CD4-positive, alpha-beta T cell treated with Interleukin-6 for 4 hours (primary cell): ENCODE data around the gene VCP.
A peak's percentile ranks its signal among the peaks of the same experiment; 100 is the strongest.

Source experiments
- DNase-seq: peaks from one replicate; pipeline ENCODE4 v3.0.0-alpha.2; 2020; ENCODE audit warnings: mixed read lengths

Gene VCP

GRCh38 chr9:35102769-35103659 is 30.6 kb upstream of the VCP start, which contains the start of gene STOML2:
Gene STOML2, minus strand, starts transcription at chr9:35103131. Its CDS starts 37 bp downstream, at chr9:35103094.
- DNase-seq = peak; percentile 93

GRCh38 chr9:35102465-35102768 is 30.0 kb upstream of the VCP start:
- DNase-seq = no peak

DNA sequence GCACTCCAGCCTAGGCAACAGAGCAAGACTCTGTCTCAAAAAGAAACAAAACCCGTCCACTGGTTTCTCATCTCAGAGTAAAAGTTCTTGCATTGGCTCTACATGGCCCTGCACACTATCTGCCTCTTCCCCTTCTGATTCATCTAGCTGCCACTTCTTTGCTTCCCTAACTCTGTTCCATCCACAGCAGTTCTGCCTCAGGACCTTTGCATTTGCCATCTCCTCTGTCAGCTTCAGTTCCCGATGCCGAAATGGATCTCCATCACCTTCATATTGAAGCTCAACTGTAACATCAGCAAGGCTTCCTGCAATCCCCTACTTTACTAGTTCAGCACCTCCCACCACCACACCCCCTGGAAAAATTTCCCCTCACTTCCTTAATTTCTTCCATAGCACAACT is 25.1 kb upstream of the VCP start:
- DNase-seq = no peak

DNA sequence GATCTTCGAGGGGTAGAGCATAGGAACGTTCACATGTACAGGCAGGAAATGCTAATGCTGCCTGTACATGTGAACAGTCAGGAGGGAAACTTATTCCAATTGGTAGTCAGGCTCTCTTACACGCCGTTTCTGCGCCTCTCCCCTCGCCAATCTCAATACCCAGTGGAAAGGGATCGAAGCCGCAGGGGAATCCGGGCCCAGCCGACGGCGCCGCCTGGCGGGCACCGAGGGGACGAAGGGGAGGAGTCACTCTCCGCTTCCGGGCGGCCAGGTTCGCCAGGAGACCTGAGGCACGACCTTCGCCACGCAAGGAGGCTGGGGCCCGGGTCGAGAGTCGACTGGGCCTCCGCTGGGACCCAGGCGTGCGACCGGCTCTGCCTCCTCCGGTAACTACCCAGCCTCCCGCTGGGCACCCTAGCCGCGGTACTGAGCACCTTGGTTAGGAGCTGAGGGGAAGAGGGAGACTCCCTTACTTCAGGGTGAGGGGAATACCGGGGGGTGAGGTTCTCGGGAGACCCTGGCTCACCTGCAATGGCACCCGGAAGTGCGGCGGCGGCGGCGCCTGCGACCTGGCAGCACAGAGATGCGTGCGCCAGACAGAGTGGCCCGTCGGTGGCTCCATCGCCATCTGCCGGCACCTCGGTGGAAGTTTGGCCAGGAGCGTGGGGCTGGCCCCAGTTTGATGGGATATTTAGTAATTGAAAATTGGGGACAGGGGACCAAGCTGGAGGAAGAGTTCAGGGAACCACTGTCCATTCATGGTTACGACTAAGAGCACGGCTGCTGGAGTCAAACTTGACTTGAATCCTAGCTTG is 23.8 kb upstream of the VCP start, which contains the start of gene PIGO:
PIGO (minus strand) TSS at position 557 of the 815 bp plus-strand sequence. CDS start 1,026 bp downstream, outside the sequence.
- DNase-seq = peak; percentile 94

- no peak for DNase-seq
These were observed 19.1 kb upstream of the VCP start for GRCh38 chr9:35091536-35091935.

- DNase-seq = no peak
These were observed 17.0 kb upstream of the VCP start for GRCh38 chr9:35089434-35089833.

- DNase-seq = no peak
These were observed 12.7 kb upstream of the VCP start for GRCh38 chr9:35085078-35085477.

DNA sequence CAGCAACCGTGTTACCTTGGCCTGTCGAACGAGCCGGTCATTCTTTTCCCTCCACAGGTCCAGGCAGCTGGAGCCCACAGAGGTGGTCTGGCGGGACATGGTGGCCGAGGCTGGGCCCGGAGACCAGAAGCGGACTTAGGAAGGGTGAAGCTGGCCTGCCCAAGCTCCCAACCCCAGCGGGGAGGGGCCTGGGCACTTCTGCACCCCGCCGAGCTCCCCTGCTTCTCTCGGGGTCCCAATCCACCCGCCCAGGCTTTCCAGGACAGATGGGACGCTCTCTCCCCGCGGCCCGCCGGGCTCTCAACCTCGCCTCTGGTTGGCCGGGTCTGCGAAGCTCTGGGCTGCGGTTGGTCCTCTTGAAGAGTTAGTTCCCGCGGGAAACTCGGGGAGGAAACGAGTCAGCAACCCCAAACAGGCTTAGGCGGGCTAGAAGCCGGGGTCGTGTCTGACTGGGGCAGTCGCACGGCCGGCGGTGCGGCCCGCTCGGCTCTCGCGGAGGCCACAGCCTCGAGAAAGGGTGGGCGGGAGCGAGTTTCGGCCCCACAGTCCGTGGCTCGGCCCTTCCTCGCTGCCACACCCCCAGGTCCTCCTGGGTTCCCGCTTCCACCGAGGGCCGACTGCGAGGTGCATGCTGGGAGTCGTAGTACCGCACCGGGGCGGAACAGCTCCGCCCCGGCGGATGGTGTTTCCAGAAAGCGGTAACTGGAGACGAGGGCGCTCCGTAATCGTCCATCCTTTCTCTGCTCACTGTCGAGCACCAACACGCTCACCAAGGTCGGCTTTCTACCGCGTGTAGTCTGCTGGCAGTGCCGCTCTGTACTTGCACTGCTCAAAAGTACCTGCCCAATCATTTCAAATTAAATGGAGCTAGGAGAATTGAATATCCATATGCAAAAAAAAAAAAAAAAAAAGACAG is 7.3 kb upstream of the VCP start, which contains the start of gene FANCG:
FANCG (minus strand) TSS at position 517 of the 916 bp plus-strand sequence; CDS start at position 99, 418 bp downstream.
- DNase-seq = peak; percentile 86

DNA sequence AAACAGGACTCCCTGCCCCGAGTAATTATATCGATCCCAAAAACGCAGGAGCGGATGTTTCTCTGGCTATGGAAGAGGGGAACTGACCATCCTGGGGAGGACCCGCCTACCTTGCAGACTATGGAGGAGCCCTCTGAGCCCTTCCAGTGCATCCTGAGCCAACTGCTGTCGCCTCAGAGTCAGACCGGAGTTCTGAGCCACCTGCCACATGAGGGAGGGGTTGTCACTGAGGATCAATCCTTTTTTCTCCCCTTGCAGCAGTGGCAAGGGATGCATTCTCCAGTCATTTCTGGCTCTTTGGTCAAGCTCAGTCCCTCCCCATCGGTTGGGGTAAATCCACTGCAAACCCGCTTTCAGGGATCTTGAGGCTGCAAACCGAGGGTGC is 6.6 kb upstream of the VCP start:
- DNase-seq = no peak

- DNase-seq = no peak
These were observed 5.6 kb upstream of the VCP start for GRCh38 chr9:35078066-35078465.

DNA sequence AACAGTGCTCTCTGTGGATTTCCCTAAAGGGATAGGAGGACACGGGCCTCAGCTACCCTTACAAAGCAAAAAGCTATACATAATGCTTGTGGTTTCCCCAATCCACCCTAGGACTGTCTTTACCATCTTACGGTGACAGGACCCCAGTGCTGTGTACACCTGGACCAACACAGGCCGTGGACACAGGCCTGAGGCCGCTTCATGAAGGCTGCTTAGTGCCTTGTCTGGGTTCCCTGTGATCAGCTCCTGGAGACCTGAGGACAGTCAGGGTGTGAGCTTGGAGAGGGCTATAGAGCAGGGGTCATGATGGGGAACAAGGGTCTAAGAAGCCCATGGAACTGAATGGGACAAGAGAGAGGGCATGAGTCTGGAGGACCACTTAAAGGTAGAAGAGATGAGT is 4.4 kb upstream of the VCP start:
- no peak for DNase-seq

GRCh38 chr9:35075358-35075757 is 2.9 kb upstream of the VCP start:
- no peak for DNase-seq

GRCh38 chr9:35074791-35075190 is 2.4 kb upstream of the VCP start:
- no peak for DNase-seq

GRCh38 chr9:35074141-35074540 is 1.7 kb upstream of the VCP start:
- no peak for DNase-seq

- DNase-seq = no peak
These were observed 821 bp upstream of the VCP start for GRCh38 chr9:35073279-35073612.

DNA sequence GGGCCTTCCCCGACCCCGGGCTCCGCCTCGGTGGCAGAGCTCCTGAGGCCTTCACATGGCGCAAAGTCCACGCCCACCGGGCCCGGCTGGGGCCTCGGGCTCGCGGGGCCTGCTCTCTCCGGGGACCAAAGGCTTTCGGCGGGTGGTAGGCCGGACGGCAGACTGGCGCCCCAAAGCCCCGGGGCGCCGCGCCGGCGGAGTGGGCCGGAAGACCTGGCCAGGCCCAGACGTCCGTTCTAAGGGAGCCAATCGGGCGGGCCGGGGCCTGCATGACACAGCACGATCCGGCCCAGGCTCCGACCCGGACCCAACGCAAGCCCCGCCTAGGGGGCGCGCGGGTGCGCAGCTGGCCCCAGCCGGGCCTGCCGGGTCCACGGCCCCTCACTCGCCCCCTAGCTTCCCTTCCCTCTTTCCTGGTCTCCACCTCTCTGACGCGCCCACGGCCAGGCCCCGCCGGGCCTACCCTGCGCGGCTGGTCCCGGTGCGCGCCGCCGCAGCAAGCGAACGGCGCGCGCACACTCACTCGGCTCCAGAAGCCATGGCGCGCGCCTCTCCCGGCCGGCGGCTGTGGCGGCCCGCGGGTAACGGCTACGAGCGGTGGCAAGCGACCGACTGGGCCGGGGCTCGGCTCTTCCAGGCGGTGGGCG is 488 bp downstream of the VCP start:
- DNase-seq = peak; percentile 76

GRCh38 chr9:35070823-35071813 is 1.3 kb downstream of the VCP start:
- no peak for DNase-seq

GRCh38 chr9:35069020-35069419 is 3.4 kb downstream of the VCP start:
- DNase-seq = no peak

DNA sequence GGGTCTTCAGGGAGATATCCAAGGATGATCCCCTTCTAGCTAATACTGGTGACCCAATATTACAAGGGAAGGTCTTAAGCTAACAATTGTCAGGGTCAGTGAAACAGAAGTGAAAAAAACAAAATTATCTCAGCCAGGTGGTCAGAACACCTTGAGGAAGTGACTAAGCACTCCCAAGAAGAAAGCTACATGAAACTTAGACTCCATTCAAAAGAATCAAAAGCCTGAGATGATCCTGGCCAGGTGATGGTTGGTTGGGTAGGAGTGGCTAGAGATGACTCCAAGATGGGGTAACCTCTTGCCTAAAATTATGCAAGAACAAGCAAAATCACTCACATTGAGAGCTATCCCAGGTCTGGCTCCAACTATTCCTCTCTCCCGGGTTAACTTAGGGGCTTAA is 5.4 kb downstream of the VCP start:
- DNase-seq = no peak

DNA sequence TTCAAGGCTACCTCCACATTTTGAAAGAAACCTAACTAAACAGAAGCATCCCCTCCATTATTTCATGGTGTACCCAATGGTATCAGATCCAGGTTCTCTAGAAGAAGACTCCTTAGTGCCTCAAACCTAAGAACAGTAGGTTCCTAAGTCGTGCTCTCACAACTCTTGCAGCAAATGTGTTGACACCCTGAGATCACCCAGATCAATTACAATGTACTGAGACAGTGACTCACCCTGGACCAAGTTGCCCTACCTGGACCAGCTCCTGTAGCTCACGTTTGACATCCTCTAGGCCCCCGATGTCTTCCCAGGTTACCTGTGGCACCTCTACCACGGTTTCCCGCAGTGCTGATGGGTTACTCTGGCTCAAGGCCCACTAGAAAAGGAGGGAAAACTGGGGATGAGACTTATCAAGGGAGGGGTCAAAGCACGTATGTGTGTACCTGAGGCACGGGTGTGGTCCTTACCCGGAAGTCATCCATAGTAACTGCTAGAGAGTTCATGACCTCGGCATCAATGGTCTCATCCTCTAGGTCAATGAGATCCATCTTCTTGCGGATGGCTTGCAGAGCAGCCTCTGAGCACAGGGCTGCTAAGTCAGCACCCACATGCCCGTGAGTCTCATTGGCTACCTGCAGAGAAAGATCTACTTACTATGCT is 11.7 kb downstream of the VCP start:
- no peak for DNase-seq

GRCh38 chr9:35059438-35059837 is 13.0 kb downstream of the VCP start:
- DNase-seq = no peak
